ENCODE measurements around the gene L3HYPDH. TPM values are rescaled to one million over a fixed set of nuclear protein-coding genes. Genes with fewer than 3 reads are reported as not detected.
"Not testable (repeated sequence)": the region's sequence is repeated elsewhere in the genome, so short reads cannot be mapped to it uniquely, and the experiment has no call there.

L3HYPDH gene
- polyA plus RNA-seq, 5 donors = 33.7 to 58.7 (median 52.8) TPM

GRCh38 chr14:59481407-59481806, 2.8 kb downstream of the L3HYPDH start:
- no peak for DNase-seq

- no peak for DNase-seq
Measured at GRCh38 chr14:59480166-59480565, 4.0 kb downstream of the L3HYPDH start.

- DNase-seq = no peak
Measured at GRCh38 chr14:59478540-59478939, 5.7 kb downstream of the L3HYPDH start.

GRCh38 chr14:59475709-59476108, 8.5 kb downstream of the L3HYPDH start:
- DNase-seq = no peak

DNA sequence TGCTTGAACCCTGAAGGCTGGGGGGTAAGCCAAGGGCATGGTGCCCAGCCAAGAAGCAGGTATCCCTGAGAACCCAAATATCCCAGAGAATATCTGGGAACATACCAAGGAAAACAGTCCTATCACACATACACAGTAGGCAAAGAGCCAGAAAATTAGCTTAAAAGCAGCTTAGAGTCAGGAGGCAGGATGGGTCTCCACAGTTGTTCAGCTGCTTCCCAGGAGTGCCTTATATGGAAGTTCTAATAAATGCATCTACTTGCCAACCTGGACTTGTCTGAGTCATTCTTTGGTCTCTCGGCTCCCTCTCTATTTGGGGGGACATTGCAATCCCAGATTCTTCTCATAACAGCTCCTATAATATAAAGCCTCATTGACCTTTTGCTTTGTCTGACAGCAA, 10.0 kb downstream of the L3HYPDH start:
- no peak for DNase-seq

- DNase-seq = peak; percentile 62 to 68
Measured at GRCh38 chr14:59465316-59466135, 18.7 kb downstream of the L3HYPDH start, which contains the start of gene GPR135. TSS of gene GPR135 (minus strand) at chr14:59465380. CDS start at chr14:59465226, 154 bp downstream.

DNA sequence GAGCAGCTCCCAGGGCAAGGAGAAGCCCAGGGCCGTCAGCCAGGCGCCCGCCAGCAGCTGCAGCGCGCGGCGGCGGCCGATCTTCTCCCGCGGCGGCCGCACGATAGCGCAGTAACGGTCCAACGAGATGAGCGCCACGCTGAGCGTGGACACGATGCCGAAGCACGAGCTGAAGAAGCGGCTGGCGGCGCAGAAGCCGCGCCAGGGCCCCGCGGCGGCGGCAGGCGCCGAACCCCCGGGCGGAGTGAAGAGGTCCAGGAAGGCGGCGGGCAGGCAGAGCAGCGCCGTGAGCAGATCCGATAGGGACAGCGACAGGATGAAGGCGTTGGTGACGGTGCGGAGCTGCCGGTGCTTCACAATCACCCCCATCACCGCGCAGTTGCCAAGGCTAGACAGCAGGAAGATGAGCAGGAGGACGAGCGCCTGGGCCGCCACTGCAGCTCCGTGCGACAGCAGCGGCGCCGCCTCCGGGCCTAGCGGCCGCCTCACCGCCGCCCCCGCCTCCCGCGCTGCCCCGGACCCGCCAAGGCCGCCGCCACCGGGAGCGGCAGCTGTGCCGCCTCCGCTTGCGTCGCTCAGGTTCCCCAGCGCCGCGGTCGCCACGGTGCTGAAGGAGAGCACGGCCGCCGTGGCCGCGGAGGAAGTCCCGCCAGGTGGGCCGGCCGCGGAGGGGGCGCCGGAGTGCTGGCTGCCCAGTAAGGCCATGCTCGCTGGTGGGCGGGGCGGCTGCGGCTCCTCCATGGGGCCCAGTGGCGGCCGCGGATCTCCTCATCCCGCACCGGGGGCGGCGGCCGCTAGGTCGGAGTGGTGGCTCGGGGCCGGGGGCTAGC, 19.5 kb downstream of the L3HYPDH start:
- peak; percentile 57 to 70 for DNase-seq

- DNase-seq = no peak
Measured at GRCh38 chr14:59463787-59464485, 20.3 kb downstream of the L3HYPDH start.

- no peak for DNase-seq
Measured at GRCh38 chr14:59461891-59462290, 22.3 kb downstream of the L3HYPDH start.

DNA sequence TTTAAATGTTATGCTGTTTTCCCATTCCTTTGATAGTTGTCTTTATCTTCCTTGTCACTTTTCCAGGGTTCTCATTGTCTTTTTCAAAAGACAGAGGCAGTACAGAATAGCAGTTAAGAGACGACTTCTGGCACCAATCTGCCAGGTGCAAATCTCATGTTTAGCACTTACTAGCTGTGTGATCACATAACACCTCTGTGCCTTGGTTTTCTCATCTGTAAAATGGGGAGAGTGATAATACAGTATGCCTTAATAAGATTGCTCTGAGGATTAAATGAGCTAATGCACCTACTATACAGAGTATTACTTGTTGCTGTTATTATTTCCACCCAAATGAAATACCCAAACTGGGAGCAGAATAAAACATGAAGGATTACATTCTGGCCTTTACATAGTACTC, 23.8 kb downstream of the L3HYPDH start:
- no peak for DNase-seq

- DNase-seq = no peak
Measured at GRCh38 chr14:59458486-59458885, 25.7 kb downstream of the L3HYPDH start.

DNA sequence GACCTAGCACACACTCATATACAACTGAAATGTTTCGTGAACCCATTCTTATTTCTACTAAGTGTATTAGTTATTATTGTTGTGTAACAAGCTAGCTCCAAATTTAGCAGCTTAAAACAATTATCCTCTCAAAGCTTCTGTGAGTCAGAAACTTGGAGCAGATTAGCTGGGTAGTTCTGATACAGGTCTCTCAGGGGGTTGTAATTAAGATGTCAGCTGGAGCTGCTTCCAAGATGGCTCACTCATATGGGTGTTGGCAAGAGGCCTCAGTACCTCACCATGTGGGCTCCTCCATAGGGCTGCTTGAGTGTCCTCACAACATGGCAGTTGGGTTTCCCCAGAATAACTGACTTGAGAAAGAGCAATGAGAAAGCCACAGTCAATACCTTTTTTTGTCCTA, 28.8 kb downstream of the L3HYPDH start:
- no peak for DNase-seq

- no peak for DNase-seq
Measured at GRCh38 chr14:59454139-59454538, 30.1 kb downstream of the L3HYPDH start.

- no peak for DNase-seq
Measured at GRCh38 chr14:59451849-59452248, 32.4 kb downstream of the L3HYPDH start.

- no peak for DNase-seq
Measured at GRCh38 chr14:59450716-59451115, 33.5 kb downstream of the L3HYPDH start.

- DNase-seq = not testable (repeated sequence)
Measured at GRCh38 chr14:59448673-59449072, 35.5 kb downstream of the L3HYPDH start.

- DNase-seq = peak in 1 of 2 donors; percentile 44
Measured at GRCh38 chr14:59439256-59439965, 44.8 kb downstream of the L3HYPDH start.

GRCh38 chr14:59438195-59438647, 46.0 kb downstream of the L3HYPDH start:
- no peak for DNase-seq

DNA sequence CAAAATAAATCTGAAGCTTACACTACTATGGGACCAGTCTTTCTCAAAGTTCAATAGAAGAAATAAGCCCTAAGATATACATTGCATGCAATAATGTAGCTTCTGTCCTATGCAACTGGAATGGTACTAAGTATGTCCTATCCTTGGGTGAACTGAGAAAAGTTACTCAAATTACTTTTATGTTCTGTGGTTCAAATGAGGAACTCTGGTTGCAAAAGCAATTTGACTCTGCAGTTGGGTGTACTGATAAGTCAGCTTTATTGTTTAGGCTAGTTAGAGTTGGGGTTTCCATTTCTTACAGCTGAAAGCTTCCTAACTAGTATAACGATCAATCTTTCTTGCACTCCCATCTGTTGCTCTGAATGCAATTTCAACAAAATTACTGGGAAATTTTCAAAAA, 48.2 kb downstream of the L3HYPDH start:
- no peak for DNase-seq

- DNase-seq = no peak
Measured at GRCh38 chr14:59435101-59435500, 49.1 kb downstream of the L3HYPDH start.

DNA sequence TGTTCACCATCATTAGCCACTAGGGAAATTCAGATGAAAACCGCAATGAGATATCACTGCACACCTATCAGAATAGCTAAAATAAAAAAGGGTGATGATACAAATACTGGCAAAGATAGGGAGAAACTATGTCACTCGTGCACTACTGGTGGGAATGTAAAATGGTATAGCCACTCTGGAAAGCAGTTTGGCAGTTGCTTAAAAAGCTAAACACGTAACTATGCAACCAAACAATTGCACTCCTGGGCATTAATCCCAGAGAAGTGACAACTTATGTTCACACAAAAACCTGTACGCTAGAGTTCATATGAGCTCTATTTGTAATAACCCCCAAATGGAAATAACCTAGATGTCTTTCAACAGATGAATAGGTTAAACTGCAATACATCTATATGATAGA, 54.4 kb downstream of the L3HYPDH start:
- no peak for DNase-seq

All from right lung (tissue), 5 donors.